ENCODE measurements around the gene PRKAR1A. TPM values are rescaled to one million over a fixed set of nuclear protein-coding genes. Genes with fewer than 3 reads are reported as not detected.
"Not testable (repeated sequence)": the region's sequence is repeated elsewhere in the genome, so short reads cannot be mapped to it uniquely, and the experiment has no call there.

PRKAR1A gene
- total and polyA plus RNA-seq, 9 donors = 137 to 501 (median 375) TPM

DNA sequence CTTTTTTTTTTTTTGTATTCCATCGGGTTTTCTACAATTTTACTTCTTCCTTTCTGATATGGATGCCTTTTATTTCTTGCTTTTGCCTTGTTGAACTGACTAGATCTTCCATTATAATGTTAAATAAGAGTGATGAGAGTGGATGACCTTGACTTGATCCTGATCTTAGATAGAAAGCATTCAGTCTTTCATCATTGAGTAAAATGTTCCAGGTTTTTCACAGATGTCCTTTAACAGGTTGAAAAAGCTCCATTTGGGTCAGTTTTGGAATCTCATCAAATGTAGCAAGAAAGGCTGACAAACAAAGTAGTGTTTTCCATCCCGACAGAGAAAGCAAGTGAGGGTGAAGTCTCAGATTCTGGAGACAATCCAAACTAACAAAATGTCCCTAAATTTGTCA is 27.8 kb upstream of the PRKAR1A start:
- DNase-seq = no peak
- peaks cover 9% of the 10 kb centered on the region for H3K4me1 ChIP-seq (ENCODE audit: insufficient read depth)
- H3K36me3 ChIP-seq = no peaks in the 10 kb centered on the region
- H3K4me3 ChIP-seq = no peak overlapping the region
- intact Hi-C loops (cut with DNase I) = no loop called here
- 25 to 34% (median 28%) methylated on average over 2 of the region's 2 CpGs for WGBS, 3 donors
- peak overlapping the region in 1 of 2 donors; percentile 37 for H3K27ac ChIP-seq
- no peaks in the 10 kb centered on the region for H3K27me3 ChIP-seq
- TF ChIP-seq POLR2A (IDR thresholded peaks at IDR 0.05) (no peak), EP300 (IDR thresholded peaks at IDR 0.05) (no peak)
- TF ChIP-seq, protein P1, sequence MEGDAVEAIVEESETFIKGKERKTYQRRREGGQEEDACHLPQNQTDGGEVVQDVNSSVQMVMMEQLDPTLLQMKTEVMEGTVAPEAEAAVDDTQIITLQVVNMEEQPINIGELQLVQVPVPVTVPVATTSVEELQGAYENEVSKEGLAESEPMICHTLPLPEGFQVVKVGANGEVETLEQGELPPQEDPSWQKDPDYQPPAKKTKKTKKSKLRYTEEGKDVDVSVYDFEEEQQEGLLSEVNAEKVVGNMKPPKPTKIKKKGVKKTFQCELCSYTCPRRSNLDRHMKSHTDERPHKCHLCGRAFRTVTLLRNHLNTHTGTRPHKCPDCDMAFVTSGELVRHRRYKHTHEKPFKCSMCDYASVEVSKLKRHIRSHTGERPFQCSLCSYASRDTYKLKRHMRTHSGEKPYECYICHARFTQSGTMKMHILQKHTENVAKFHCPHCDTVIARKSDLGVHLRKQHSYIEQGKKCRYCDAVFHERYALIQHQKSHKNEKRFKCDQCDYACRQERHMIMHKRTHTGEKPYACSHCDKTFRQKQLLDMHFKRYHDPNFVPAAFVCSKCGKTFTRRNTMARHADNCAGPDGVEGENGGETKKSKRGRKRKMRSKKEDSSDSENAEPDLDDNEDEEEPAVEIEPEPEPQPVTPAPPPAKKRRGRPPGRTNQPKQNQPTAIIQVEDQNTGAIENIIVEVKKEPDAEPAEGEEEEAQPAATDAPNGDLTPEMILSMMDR (IDR thresholded peaks at IDR 0.05) = no peak
- no peaks in the 10 kb centered on the region for H3K9me3 ChIP-seq

DNA sequence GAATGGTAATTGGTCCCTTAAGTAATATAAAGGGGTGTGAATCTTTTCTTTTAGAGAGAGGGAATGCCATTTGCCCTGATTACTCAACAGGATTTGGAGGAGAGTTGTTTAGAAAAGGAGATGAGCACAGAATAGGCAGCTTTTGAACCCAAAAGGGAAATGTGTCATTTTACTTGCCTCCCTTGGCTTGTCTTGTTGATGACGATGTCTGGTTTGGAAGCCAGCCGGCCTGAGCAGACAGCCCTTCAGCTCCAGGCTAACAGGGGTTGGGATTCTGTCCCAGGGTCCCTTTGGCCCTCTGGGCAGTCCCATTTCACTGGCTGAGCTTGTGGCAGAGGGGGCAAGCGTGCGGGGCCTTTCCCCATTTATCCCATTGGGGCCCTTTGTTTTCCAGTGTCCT is 22.3 kb upstream of the PRKAR1A start:
- Histone ChIP-seq H3K36me3 (no peaks in the 10 kb centered on the region), H3K4me3 (no peak overlapping the region), H3K27me3 (no peaks in the 10 kb centered on the region), H3K4me1 (ENCODE audit: insufficient read depth) (peaks cover 10% of the 10 kb centered on the region), H3K9me3 (no peaks in the 10 kb centered on the region), H3K27ac (no peak overlapping the region)
- DNase-seq = no peak
- 49 to 80% (median 69%) methylated on average over 4 of the region's 4 CpGs for WGBS, 3 donors
- intact Hi-C loops (cut with DNase I) = no loop called here
- TF ChIP-seq, protein P1 (IDR thresholded peaks at IDR 0.05) = no peak
- TF ChIP-seq POLR2A (IDR thresholded peaks at IDR 0.05) (no peak), EP300 (IDR thresholded peaks at IDR 0.05) (no peak)

DNA sequence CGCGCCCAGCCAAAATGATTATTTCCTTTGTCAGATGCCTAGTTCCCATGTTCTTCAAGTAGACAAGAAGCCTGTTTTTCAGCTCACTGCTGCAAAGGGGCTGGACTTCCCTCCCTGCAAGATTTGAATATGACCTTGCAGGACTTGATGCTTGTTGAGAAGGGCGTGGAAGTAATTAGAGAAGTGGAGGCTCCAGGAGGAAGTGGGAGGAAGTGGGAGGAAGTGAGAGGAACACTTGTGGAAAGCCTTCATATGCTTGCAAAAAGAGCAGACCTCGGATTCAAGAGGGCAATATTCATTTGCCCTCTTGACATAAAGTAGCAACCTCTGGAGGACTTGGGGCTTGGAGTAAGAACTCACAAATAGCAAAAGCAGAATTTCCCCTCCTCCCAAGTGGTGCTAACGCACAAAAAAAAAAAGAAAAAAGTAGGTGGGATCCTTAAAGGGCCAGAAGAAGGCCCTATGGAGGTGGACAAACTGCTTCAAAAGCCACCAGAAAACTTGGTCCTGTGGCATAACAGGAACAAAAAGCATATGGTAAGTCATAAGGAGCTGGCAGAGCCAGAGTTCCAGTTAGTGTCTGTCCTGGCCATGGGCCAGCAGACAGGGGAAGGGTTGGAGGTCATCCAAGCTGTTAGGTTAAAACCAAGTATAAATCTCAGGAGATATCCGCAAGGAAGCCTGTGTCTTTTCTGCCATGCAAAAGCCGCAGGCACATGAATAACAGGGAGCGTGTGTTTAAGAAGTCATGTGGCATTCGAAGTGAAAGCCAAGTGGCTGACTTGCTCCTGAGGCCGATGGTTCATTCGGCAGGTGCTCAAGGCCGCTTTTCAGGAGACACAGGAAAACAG is 20.6 kb upstream of the PRKAR1A start:
- TF ChIP-seq, protein P1 (IDR thresholded peaks at IDR 0.05) = no peak
- TF ChIP-seq POLR2A (IDR thresholded peaks at IDR 0.05) (no peak), EP300 (IDR thresholded peaks at IDR 0.05) (no peak)
- H3K9me3 ChIP-seq = no peaks in the 10 kb centered on the region
- H3K4me1 ChIP-seq (ENCODE audit: insufficient read depth) = peaks cover 4% of the 10 kb centered on the region
- 31 to 36% (median 33%) methylated on average over 12 of the region's 12 CpGs for WGBS, 3 donors
- peak in 4 of 5 donors; percentile 47 to 57 (median 50) for DNase-seq
- H3K27me3 ChIP-seq = no peaks in the 10 kb centered on the region
- peak overlapping the region in 1 of 2 donors; percentile 16 for H3K27ac ChIP-seq
- H3K36me3 ChIP-seq = no peaks in the 10 kb centered on the region
- intact Hi-C loops (cut with DNase I) = no loop called here
- H3K4me3 ChIP-seq = no peak overlapping the region

DNA sequence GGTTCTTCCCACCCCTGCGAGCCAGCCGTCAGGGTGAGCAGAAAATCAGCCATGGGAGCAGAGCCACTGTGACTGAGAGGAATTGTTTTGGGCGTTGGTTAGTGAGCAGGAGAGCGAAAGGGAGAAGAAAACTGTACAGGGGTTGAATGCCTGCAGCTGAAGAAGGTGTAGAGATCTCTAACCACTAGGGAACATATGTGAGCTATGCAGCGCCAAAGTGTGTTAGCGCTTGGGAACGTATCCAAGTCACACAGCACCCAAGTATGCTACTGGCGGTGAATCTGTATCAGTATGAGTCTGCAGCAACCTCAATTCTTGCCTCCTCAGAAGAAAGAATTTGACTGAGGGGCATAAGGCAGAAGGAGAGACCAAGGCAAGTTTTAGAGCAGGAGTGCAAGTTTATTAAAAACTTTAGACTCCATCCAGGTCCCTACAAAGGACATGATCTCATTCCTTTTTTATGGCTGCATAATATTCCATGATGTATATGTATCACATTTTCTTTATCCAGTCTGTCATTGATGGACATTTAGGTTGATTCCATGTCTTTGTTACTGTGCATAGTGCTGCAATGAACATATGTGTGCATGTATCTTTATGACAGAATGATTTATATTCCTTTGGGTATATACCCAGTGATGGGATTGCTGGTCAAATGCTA is 19.7 kb upstream of the PRKAR1A start:
- H3K4me1 ChIP-seq (ENCODE audit: insufficient read depth); H3K36me3 ChIP-seq; H3K27me3 ChIP-seq; intact Hi-C loops (cut with DNase I); DNase-seq; H3K4me3 ChIP-seq; H3K9me3 ChIP-seq: not testable (repeated sequence)
- WGBS, 3 donors = 78 to 84% (median 80%) methylated on average over 8 of the region's 8 CpGs
- H3K27ac ChIP-seq = peak overlapping the region in 1 of 2 donors; percentile 16

DNA sequence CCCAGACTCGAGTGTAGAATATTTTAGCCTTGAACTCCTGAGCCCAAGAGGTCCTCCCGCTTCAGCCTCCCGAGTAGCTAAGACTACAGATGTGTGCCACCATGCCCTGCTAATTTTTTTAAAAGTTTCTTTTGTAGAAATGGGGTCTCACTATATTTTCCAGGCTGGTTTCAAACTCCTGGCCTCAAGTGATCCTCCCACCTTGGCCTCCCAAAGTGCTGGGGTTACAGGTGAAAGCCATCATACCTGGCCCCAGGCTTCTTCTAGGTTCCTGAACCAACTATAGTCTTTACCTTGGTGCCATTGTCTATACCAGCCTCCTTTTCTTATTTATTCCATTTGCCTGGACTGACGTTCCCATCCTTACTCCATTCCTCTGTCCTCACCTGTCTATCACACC is 17.1 kb upstream of the PRKAR1A start:
- Histone ChIP-seq H3K36me3 (no peaks in the 10 kb centered on the region), H3K27ac (no peak overlapping the region), H3K4me3 (no peak overlapping the region), H3K9me3 (no peaks in the 10 kb centered on the region), H3K4me1 (ENCODE audit: insufficient read depth) (peaks cover 10% of the 10 kb centered on the region), H3K27me3 (no peaks in the 10 kb centered on the region)
- TF ChIP-seq, protein P1 (IDR thresholded peaks at IDR 0.05) = no peak
- TF ChIP-seq POLR2A (IDR thresholded peaks at IDR 0.05) (no peak), EP300 (IDR thresholded peaks at IDR 0.05) (no peak)
- no peak for DNase-seq
- 74 to 87% (median 81%) methylated on average over 4 of the region's 4 CpGs for WGBS, 3 donors
- intact Hi-C loops (cut with DNase I) = no loop called here
